HG03060 (cell line): ENCODE results near the gene ABI2.
"Not testable (repeated sequence)": the region's sequence is repeated elsewhere in the genome, so short reads cannot be mapped to it uniquely, and the experiment has no call there.

Source experiments
- ATAC-seq: cut with Tn5 transposase; IDR thresholded peaks from one replicate; pipeline ENCODE4 v1.9.1; 2021; ENCODE audit warnings: low read depth, moderate number of reproducible peaks; ENCODE audit not compliant: unreplicated experiment

Gene ABI2

GRCh38 chr2:203327901-203328759 is at the start of gene ABI2:
Gene ABI2, plus strand, starts transcription at chr2:203328394. Its CDS starts 121 bp downstream, at chr2:203328515.
- no peak for ATAC-seq

- no peak for ATAC-seq
These were observed 48.9 kb upstream of the ABI2 start for GRCh38 chr2:203279288-203279687.

- ATAC-seq = no peak
These were observed 47.6 kb upstream of the ABI2 start for GRCh38 chr2:203280428-203281064.

GRCh38 chr2:203282101-203282500 is 46.1 kb upstream of the ABI2 start:
- no peak for ATAC-seq

GRCh38 chr2:203286532-203286931 is 41.7 kb upstream of the ABI2 start:
- ATAC-seq = no peak

GRCh38 chr2:203301667-203302066 is 26.5 kb upstream of the ABI2 start:
- no peak for ATAC-seq

GRCh38 chr2:203302586-203302985 is 25.6 kb upstream of the ABI2 start:
- not testable (repeated sequence) for ATAC-seq

GRCh38 chr2:203310688-203311436 is 17.3 kb upstream of the ABI2 start:
- no peak for ATAC-seq

- ATAC-seq = no peak
These were observed 1.8 kb upstream of the ABI2 start for GRCh38 chr2:203326356-203326755.

- no peak for ATAC-seq
These were observed 653 bp upstream of the ABI2 start for GRCh38 chr2:203327582-203327900.

- no peak for ATAC-seq
These were observed 756 bp downstream of the ABI2 start for GRCh38 chr2:203328760-203329540.

GRCh38 chr2:203330434-203330833 is 2.2 kb downstream of the ABI2 start:
- ATAC-seq = no peak

- ATAC-seq = no peak
These were observed 10.1 kb downstream of the ABI2 start for GRCh38 chr2:203338322-203338721.

- ATAC-seq = no peak
These were observed 12.7 kb downstream of the ABI2 start for GRCh38 chr2:203340791-203341487.

GRCh38 chr2:203341741-203342310 is 13.6 kb downstream of the ABI2 start:
- ATAC-seq = no peak

GRCh38 chr2:203342374-203342773 is 14.2 kb downstream of the ABI2 start:
- not testable (repeated sequence) for ATAC-seq

- no peak for ATAC-seq
These were observed 16.5 kb downstream of the ABI2 start for GRCh38 chr2:203344667-203345066.

GRCh38 chr2:203346612-203347011 is 18.4 kb downstream of the ABI2 start:
- ATAC-seq = no peak

- ATAC-seq = no peak
These were observed 19.2 kb downstream of the ABI2 start for GRCh38 chr2:203347375-203347774.
